ENCODE data around the gene CDK10.
"Not testable (repeated sequence)": the region's sequence is repeated elsewhere in the genome, so short reads cannot be mapped to it uniquely, and the experiment has no call there.

The CDK10 gene

DNA sequence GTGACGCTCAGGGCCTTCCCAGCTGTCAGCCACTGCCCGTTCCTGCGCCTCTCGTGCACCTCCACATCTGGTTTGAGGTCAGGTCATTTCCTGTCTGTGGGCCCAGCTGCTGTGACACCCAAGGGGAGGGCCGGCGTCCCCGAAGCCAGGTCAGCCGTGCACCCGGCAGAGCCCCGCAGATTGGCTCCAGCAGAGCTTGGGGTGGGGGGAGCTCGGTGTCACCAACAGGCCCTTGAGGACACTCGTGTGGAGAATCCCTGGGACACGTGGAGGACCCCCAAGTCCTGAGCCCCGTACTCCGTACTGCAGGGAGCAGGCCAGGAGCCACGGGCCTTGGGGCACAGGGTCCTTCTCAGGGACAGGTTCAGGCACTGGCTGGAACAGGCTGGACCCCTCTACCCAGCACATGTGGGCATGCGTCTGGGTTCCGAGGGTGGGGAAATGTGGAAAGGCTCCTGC is 10.2 kb downstream of the CDK10 start:
- DNase-seq (ENCODE audit: low spot score) = no peak

- no peak for DNase-seq (ENCODE audit: low spot score)
These were observed 10.7 kb downstream of the CDK10 start for GRCh38 chr16:89697161-89697615.

DNA sequence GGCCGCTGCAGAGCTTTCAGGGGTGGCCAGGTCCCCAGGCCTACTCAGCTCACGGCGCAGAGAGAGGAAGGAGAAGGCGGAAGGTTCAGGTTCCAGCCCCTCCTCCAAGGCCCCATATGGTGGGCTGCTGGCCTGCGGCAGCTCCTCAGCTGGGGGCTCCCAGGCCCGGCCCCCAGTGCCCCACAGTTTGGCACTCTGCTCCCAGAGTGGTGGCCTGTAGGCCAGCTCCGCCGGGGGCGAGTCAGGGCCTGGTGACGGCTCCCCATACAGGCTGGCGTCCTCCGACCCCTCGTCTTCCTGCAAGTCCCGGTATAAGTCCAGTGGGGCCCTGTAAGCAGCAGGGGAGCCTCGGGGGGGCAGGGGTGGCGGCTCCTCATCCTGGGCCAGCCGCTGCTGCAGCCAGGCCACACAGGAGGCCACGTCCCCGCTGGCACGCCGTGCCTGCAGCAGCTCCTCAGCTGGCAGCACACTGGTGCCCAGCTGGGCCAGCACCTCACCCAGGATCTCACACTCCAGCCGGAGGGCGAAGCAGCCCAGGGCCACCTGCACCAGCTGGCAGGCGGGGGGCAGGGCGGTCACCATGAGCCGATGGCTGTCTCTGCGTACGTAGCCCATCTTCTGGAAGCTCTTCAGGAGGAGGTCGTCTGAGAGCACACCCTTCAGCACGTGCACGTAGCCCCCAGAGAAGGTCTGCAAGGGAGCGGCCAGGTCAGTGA is 11.3 kb downstream of the CDK10 start:
- DNase-seq (ENCODE audit: low spot score) = no peak

GRCh38 chr16:89698717-89699116 is 12.2 kb downstream of the CDK10 start:
- not testable (repeated sequence) for DNase-seq (ENCODE audit: low spot score)

DNA sequence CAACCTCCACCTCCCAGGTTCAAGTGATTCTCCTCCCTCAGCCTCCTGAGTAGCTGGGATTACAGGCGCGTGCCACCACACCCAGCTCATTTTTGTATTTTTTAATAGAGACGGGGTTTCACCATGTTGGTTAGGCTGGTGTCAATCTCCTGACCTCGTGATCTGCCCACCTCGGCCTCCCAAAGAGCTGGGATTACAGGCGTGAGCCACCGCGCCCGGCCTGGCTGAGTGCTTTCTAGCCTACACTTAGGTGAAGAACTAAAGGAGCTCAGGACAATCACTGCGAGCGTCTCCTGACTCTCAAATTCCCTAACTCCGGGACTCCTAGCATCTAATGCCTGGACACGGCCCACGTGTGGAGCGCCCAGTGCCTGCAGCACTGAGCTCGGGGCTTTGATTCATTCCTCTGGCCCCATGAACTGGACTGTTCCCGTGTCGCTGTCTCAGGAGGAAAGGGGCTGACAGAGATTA is 13.2 kb downstream of the CDK10 start:
- not testable (repeated sequence) for DNase-seq (ENCODE audit: low spot score)

- DNase-seq (ENCODE audit: low spot score) = peak; percentile 96
These were observed 13.7 kb downstream of the CDK10 start for GRCh38 chr16:89700100-89700648.

DNA sequence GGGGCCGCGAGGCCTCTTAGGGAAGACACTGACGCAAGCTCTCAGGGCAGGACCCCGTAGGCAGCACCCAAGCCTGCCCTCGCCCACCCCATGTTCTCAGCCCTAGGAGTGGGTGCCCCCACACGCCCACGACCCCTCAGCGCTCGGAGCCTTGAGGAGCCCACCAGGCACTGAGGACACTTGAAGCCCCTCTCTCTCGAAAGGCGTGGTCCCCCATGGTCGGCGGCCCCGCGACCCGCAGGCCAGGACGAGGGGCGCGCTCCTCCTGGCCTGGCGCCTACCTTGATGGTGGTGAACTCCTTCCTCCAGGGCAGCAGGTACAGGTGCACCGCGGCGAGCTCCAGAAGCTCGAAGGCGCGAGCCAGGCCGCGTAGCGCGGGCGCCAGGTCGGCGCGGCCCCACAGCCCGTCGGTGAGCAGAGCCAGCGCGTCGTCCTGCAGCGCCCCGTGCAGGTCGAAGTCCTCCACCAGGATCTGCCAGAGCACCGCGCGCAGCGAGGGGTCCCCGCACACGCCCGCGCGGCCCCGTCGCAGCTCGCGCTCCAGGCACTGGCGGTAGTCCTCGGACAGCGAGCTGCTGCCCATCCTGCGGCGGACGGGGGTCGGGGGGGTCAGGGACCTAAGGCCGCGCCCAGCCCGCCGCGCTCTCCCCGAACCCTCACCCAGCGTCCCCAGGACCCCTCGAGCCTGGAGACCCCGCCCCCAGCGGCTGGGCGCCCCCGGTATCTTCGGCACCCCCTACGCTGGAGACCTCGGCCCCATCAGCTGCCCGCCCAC is 14.3 kb downstream of the CDK10 start:
- peak; percentile 56 for DNase-seq (ENCODE audit: low spot score)

- DNase-seq (ENCODE audit: low spot score) = peak; percentile 95
These were observed 15.2 kb downstream of the CDK10 start, which contains the start of gene SPATA2L for GRCh38 chr16:89701425-89702406. Gene SPATA2L, minus strand, starts transcription at chr16:89701705. Its CDS starts 473 bp downstream, at chr16:89701232.

DNA sequence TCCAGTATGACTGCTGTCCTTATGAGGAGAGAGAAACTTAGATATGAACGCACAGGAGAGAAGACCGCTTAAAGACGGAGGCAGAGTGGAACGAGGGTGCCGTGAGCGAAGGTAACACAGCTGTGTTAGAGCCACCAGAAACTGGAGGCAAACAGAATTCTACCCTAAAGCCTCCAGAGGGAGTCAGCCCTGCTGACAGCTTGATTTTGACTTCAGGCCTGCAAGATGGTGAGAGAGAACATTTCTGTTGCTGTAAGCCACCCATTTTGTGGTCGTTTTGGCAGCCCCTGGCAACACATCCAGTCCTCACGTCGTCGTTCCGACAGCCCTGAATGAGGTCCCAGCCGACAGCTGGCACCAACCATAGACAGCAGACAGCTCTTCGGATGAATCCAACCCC is 17.8 kb downstream of the CDK10 start:
- DNase-seq (ENCODE audit: low spot score) = no peak

GRCh38 chr16:89705006-89705405 is 18.5 kb downstream of the CDK10 start:
- no peak for DNase-seq (ENCODE audit: low spot score)

- peak; percentile 12 for DNase-seq (ENCODE audit: low spot score)
These were observed 20.2 kb downstream of the CDK10 start for GRCh38 chr16:89706518-89707260.

- DNase-seq (ENCODE audit: low spot score) = no peak
These were observed 21.2 kb downstream of the CDK10 start for GRCh38 chr16:89707695-89708094.

DNA sequence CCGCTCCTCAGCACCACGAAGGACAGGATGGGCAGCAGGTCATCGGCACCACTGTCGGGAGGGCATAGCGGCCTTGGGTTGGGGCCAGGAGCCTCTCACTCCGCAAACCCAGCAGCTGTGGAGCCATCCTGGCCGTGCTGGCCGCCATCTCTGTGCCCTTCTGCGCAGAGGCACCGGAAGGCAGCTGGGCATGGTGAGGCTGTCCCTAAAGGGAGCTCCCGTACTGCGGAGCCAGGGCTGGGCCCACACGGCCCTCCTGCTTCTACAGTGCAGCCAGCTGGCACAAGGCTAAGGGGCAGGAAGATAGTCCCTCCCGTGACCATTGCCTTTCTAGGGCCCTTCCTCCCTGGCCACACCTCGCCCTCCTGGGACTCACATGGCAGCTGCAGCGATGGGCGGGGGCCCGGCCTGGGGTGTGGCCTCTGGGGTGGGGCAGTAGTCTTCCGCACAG is 22.0 kb downstream of the CDK10 start:
- DNase-seq (ENCODE audit: low spot score) = peak; percentile 8

- no peak for DNase-seq (ENCODE audit: low spot score)
These were observed 22.7 kb downstream of the CDK10 start for GRCh38 chr16:89709166-89709565.

DNA sequence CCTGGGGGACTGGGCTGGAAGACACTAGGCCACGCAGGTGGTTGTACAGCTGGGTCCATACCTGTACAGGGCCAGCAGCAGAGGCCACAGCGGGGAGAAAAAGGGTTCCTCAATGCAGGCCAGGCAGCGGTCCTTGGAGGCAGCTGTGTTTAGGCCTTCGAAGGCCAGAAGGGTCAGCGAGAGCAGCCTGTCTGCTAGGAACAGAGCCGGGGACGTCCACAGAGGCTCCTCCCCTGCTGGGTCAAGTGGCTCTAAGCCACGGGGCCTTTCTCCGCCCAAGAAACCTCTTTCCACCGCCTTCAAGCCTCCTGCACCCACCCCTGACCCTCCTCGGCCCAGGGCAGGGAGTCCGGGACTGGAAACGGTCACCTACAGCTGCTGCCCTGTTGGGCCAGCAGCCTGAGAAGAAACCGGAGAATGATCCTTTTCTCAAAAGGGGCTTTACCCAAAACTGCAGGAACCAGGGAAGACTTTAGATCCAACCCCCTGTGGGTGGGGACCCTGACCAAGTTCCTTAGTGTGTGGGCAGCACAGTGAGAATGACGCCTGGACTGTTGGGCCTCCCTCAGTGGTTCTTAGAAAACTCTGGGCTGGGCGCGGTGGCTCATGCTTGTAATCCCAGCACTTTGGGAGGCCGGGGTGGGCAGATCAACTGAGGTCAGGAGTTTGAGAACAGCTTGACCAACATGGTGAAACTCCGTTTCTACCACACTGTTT is 23.4 kb downstream of the CDK10 start:
- no peak for DNase-seq (ENCODE audit: low spot score)

- DNase-seq (ENCODE audit: low spot score) = no peak
These were observed 24.4 kb downstream of the CDK10 start for GRCh38 chr16:89710709-89711564.

DNA sequence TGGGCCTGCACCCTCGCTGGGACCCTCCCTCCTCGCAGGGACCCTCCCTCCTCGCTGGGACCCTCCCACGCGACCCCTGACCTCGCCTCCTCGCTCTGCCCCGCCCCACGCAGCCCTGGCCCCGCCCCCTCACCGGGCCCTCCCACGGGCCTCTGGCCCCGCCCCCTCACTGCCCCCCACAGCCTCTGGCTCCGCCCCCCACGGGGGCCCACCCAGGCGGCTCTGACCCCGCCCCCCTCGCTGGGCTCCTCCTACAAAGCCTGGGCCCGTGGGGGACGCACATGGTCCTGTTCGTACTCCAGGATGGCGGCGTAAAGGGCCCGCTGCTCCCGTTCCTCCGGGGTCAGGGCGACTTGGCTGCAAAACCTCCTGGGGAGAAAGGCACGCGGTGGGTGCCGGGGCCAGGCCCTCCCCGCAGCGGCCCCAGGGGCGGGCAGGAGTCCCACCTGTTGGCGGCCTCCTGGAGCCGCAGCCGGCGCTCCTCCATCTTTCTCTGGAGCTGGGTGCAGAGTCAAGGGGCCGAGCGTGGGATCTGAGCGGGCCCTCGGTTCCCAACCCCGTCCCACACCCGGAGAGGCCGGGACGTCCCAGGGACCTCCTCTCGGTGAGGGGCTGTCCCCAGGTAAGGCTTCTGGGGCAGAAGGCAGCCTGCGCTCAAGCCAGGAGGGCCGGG is 25.2 kb downstream of the CDK10 start:
- DNase-seq (ENCODE audit: low spot score) = peak; percentile 93

- peak; percentile 9 for DNase-seq (ENCODE audit: low spot score)
These were observed 25.8 kb downstream of the CDK10 start for GRCh38 chr16:89712274-89712781.
